ENCODE data around the gene EIF1. TPM values are rescaled to one million over a fixed set of nuclear protein-coding genes. Genes with fewer than 3 reads are reported as not detected.

Gene EIF1
- total RNA-seq, 1 experiment from 2014 or later: 172 TPM

- no peak overlapping the region for H3K4me3 ChIP-seq (ENCODE audit: low read length)
- H3K27ac ChIP-seq (ENCODE audit: low read length): no peak overlapping the region
- no peaks in the 10 kb centered on the region for H4K20me1 ChIP-seq (ENCODE audit: insufficient read depth, low read depth, low read length)
- no peak overlapping the region for H3K9ac ChIP-seq (ENCODE audit: low read length)
- H3K27me3 ChIP-seq (ENCODE audit: low read length): no peaks in the 10 kb centered on the region
- no peaks in the 10 kb centered on the region for H3K9me2 ChIP-seq (replicated peaks; ENCODE audit: insufficient read depth, low read length)
- no peaks in the 10 kb centered on the region for H3K4me1 ChIP-seq (ENCODE audit: low read length)
- no peak overlapping the region for H2AFZ ChIP-seq (ENCODE audit: low read length)
- no peak overlapping the region for H3K4me2 ChIP-seq (ENCODE audit: low read depth, low read length, poor library complexity, severe bottlenecking)
- no peaks in the 10 kb centered on the region for H3K9me3 ChIP-seq (ENCODE audit: low read length)
- no peaks in the 10 kb centered on the region for H3K79me2 ChIP-seq (ENCODE audit: low read length)
- DNase-seq: no peak
- no peaks in the 10 kb centered on the region for H3K36me3 ChIP-seq (ENCODE audit: insufficient read depth, low read length)
These were observed 33.7 kb upstream of the EIF1 start for GRCh38 chr17:41654678-41655607.

GRCh38 chr17:41655611-41656111, 33.0 kb upstream of the EIF1 start:
- no peaks in the 10 kb centered on the region for H3K9me2 ChIP-seq (replicated peaks; ENCODE audit: insufficient read depth, low read length)
- H3K27ac ChIP-seq (ENCODE audit: low read length): no peak overlapping the region
- no peaks in the 10 kb centered on the region for H3K9me3 ChIP-seq (ENCODE audit: low read length)
- no peak overlapping the region for H3K4me3 ChIP-seq (ENCODE audit: low read length)
- H3K27me3 ChIP-seq (ENCODE audit: low read length): no peaks in the 10 kb centered on the region
- DNase-seq: no peak
- no peak overlapping the region for H3K4me2 ChIP-seq (ENCODE audit: low read depth, low read length, poor library complexity, severe bottlenecking)
- H3K4me1 ChIP-seq (ENCODE audit: low read length): no peaks in the 10 kb centered on the region
- no peaks in the 10 kb centered on the region for H4K20me1 ChIP-seq (ENCODE audit: insufficient read depth, low read depth, low read length)
- no peaks in the 10 kb centered on the region for H3K36me3 ChIP-seq (ENCODE audit: insufficient read depth, low read length)
- H3K9ac ChIP-seq (ENCODE audit: low read length): no peak overlapping the region
- H2AFZ ChIP-seq (ENCODE audit: low read length): no peak overlapping the region
- H3K79me2 ChIP-seq (ENCODE audit: low read length): no peaks in the 10 kb centered on the region

- H3K9ac ChIP-seq (ENCODE audit: low read length): no peak overlapping the region
These were observed 32.2 kb upstream of the EIF1 start for GRCh38 chr17:41656249-41657023.

GRCh38 chr17:41657176-41657754, 31.4 kb upstream of the EIF1 start:
- Histone ChIP-seq H2AFZ (ENCODE audit: low read length) (no peak overlapping the region), H3K79me2 (ENCODE audit: low read length) (no peaks in the 10 kb centered on the region), H3K27me3 (ENCODE audit: low read length) (no peaks in the 10 kb centered on the region), H3K36me3 (ENCODE audit: insufficient read depth, low read length) (no peaks in the 10 kb centered on the region), H3K4me1 (ENCODE audit: low read length) (peaks cover under 1% of the 10 kb centered on the region), H3K9me2 (replicated peaks; ENCODE audit: insufficient read depth, low read length) (no peaks in the 10 kb centered on the region), H3K4me2 (ENCODE audit: low read depth, low read length, poor library complexity, severe bottlenecking) (no peak overlapping the region), H3K9me3 (ENCODE audit: low read length) (no peaks in the 10 kb centered on the region), H4K20me1 (ENCODE audit: insufficient read depth, low read depth, low read length) (no peaks in the 10 kb centered on the region), H3K9ac (ENCODE audit: low read length) (no peak overlapping the region), H3K27ac (ENCODE audit: low read length) (no peak overlapping the region), H3K4me3 (ENCODE audit: low read length) (no peak overlapping the region)
- DNase-seq: no peak

More at GRCh38 chr17:41656249-41657023, 32.2 kb upstream of the EIF1 start:
- no peak for DNase-seq
- Histone ChIP-seq H3K79me2 (ENCODE audit: low read length) (no peaks in the 10 kb centered on the region), H3K27ac (ENCODE audit: low read length) (no peak overlapping the region), H2AFZ (ENCODE audit: low read length) (no peak overlapping the region), H3K36me3 (ENCODE audit: insufficient read depth, low read length) (no peaks in the 10 kb centered on the region), H4K20me1 (ENCODE audit: insufficient read depth, low read depth, low read length) (no peaks in the 10 kb centered on the region), H3K4me3 (ENCODE audit: low read length) (no peak overlapping the region), H3K9me3 (ENCODE audit: low read length) (no peaks in the 10 kb centered on the region), H3K4me1 (ENCODE audit: low read length) (no peaks in the 10 kb centered on the region), H3K9me2 (replicated peaks; ENCODE audit: insufficient read depth, low read length) (no peaks in the 10 kb centered on the region), H3K27me3 (ENCODE audit: low read length) (no peaks in the 10 kb centered on the region), H3K4me2 (ENCODE audit: low read depth, low read length, poor library complexity, severe bottlenecking) (no peak overlapping the region)

DNA sequence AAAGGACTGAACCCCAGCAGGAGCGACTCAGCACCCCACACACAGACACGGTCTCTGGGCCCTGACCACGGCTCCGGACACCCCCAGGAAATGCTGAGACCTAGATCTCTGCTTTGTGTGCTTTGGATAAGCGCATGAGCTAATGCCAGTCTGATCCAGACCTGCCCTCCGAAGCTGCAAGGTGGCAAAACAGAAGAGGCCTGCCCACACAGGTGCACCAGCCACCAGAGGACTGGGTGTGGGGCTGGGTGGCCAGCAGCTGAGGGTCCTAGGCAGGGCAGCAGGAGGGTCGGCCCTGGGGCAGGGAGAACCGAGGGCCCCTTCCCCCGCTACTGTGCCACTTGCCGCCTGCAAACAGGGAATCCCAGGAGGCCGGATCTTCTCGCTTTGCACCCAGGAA, 30.7 kb upstream of the EIF1 start:
- Histone ChIP-seq H3K4me1 (ENCODE audit: low read length) (peaks cover 4% of the 10 kb centered on the region), H3K27ac (ENCODE audit: low read length) (no peak overlapping the region), H3K36me3 (ENCODE audit: insufficient read depth, low read length) (no peaks in the 10 kb centered on the region), H3K79me2 (ENCODE audit: low read length) (no peaks in the 10 kb centered on the region), H3K9ac (ENCODE audit: low read length) (no peak overlapping the region), H2AFZ (ENCODE audit: low read length) (no peak overlapping the region), H4K20me1 (ENCODE audit: insufficient read depth, low read depth, low read length) (no peaks in the 10 kb centered on the region), H3K27me3 (ENCODE audit: low read length) (no peaks in the 10 kb centered on the region), H3K9me2 (replicated peaks; ENCODE audit: insufficient read depth, low read length) (no peaks in the 10 kb centered on the region), H3K4me2 (ENCODE audit: low read depth, low read length, poor library complexity, severe bottlenecking) (no peak overlapping the region), H3K4me3 (ENCODE audit: low read length) (no peak overlapping the region), H3K9me3 (ENCODE audit: low read length) (no peaks in the 10 kb centered on the region)
- DNase-seq: no peak

DNA sequence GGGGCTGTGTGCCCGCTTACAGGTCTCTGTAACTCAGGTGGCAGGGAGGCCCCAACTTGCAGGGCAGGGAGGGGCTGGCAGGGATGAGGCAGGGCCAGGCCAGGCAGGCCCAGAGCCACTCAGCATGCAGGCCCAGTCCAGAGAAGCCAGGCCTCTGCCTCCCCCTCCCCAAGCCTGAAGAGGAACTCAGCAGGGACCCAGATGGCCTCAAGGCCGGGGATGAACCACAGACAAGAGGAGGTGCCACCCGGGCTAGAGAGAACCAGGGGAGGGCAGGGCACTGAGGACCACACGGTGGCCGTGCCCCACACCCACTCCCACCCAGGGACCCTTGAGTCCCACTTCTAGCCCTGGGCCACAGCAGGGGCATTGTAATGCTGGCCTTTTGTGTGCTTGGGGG, 29.8 kb upstream of the EIF1 start:
- Histone ChIP-seq H3K9me2 (replicated peaks; ENCODE audit: insufficient read depth, low read length) (no peaks in the 10 kb centered on the region), H3K27ac (ENCODE audit: low read length) (no peak overlapping the region), H2AFZ (ENCODE audit: low read length) (no peak overlapping the region), H3K79me2 (ENCODE audit: low read length) (no peaks in the 10 kb centered on the region), H3K9me3 (ENCODE audit: low read length) (no peaks in the 10 kb centered on the region), H3K27me3 (ENCODE audit: low read length) (no peaks in the 10 kb centered on the region), H3K4me2 (ENCODE audit: low read depth, low read length, poor library complexity, severe bottlenecking) (no peak overlapping the region), H3K4me1 (ENCODE audit: low read length) (peaks cover 4% of the 10 kb centered on the region), H3K36me3 (ENCODE audit: insufficient read depth, low read length) (no peaks in the 10 kb centered on the region), H4K20me1 (ENCODE audit: insufficient read depth, low read depth, low read length) (no peaks in the 10 kb centered on the region), H3K9ac (ENCODE audit: low read length) (no peak overlapping the region), H3K4me3 (ENCODE audit: low read length) (no peak overlapping the region)
- DNase-seq: no peak

DNA sequence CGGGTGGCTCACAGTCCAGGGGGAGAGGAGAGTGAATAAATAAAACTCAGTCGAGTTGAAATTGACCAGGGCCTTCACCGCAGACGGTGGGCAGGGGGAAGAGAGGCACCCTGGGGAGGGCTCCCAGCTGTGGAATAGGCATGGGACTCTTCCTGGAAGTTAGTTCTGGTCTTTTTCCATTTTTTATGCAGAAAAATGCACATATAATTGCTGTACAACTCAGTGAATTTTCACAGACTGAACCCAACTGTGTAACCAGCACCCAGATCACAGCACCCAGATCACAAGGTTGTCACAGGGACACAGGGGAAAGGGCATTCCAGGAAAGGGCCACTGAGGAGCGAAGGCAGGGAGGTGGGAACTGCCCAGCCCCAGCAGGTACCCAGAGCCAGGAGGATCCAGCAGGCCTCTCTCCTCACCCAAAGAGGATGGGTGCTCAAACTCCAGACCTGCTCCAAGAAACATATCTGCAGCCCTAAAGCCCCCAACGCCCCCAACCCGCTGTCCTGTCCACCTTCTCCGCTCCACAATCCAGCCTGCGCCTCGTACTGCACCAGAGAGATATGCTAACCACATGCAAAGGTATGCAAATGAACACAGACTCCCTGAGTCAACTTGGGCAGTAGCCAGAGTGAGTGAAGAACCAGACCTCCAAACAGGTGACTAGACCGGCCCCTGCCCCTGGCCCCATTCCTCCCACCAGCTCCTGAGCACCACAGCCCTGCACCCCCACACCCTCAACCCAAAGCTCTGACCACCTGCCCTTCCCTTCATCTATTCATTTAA, 29.1 kb upstream of the EIF1 start:
- Histone ChIP-seq H3K9ac (ENCODE audit: low read length) (no peak overlapping the region), H4K20me1 (ENCODE audit: insufficient read depth, low read depth, low read length) (no peaks in the 10 kb centered on the region), H3K36me3 (ENCODE audit: insufficient read depth, low read length) (no peaks in the 10 kb centered on the region), H3K4me2 (ENCODE audit: low read depth, low read length, poor library complexity, severe bottlenecking) (no peak overlapping the region), H3K27me3 (ENCODE audit: low read length) (no peaks in the 10 kb centered on the region), H3K79me2 (ENCODE audit: low read length) (no peaks in the 10 kb centered on the region), H2AFZ (ENCODE audit: low read length) (no peak overlapping the region), H3K9me3 (ENCODE audit: low read length) (no peaks in the 10 kb centered on the region), H3K27ac (ENCODE audit: low read length) (no peak overlapping the region), H3K9me2 (replicated peaks; ENCODE audit: insufficient read depth, low read length) (no peaks in the 10 kb centered on the region), H3K4me3 (ENCODE audit: low read length) (no peak overlapping the region), H3K4me1 (ENCODE audit: low read length) (peaks cover 4% of the 10 kb centered on the region)
- DNase-seq: no peak

All from Karpas-422 (cell line).